T-helper 2 cell treated with Interferon-gamma antibody and Interleukin-4, amounts not matched to agents 100 ng/mL and 5 ng/mL, for 36 hours (primary cell): ENCODE measurements around the gene DHX8. TPM values are rescaled to one million over a fixed set of nuclear protein-coding genes. Genes with fewer than 3 reads are reported as not detected.
"Not testable (repeated sequence)": the region's sequence is repeated elsewhere in the genome, so short reads cannot be mapped to it uniquely, and the experiment has no call there.

Source experiments
- intact Hi-C: fragments of 100-400 bp; cut with micrococcal nuclease; formaldehyde crosslinking; loops from one replicate; pipeline ENCODE4 v1.15.1; 2023
- total RNA-seq: library from RNA; stranded (reverse); gene quantifications from 2 replicates; pipeline ENCODE4 v1.2.3, GENCODE V29; 2022

The DHX8 gene
- total RNA-seq, 1 donor from 2014 or later, result 65.7 TPM

- intact Hi-C loops, result no loop called here
Measured at GRCh38 chr17:43461185-43461584, 22.6 kb upstream of the DHX8 start.

GRCh38 chr17:43462569-43462968 is 21.2 kb upstream of the DHX8 start:
- intact Hi-C loops, result not testable (repeated sequence)

DNA sequence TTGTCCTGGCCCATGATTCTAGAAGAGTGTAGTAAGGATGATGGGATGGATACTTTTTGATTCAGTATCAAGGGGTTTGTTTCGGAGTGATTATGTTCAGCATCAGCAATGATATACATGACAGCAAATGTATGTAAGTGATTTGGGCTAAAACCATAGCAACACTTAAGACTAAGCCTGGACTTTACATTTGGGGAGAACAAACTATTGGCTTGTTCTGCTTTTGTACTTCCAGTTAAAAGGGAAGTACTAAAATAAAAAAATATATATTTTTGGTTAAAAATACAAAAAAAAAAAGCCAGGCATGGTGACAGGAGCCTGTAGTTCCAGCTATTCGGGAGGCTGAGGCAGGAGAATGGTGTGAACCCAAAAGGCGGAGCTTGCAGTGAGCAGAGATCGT is 20.5 kb upstream of the DHX8 start:
- intact Hi-C loops, result no loop called here

- intact Hi-C loops, result no loop called here
Measured at GRCh38 chr17:43464046-43464445, 19.7 kb upstream of the DHX8 start.

DNA sequence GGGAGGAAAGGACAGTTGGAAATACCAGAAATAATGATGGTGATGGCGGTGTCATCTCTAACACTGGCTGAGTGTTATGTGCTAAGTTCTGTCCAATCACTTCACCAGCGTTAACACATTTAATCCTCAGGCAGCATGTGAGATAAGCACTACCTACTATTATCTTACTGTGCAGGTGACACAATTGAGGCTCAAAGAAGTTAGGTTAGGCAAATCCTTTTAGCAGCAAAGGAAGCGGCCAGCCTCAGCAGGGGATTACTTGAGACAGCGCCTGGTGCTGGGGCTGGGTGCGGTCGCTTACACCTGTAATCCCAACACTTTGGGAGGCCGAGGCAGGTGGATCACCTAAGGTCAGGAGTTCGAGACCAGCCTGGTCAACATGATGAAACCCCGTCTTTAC is 18.7 kb upstream of the DHX8 start:
- intact Hi-C loops, result no loop called here

DNA sequence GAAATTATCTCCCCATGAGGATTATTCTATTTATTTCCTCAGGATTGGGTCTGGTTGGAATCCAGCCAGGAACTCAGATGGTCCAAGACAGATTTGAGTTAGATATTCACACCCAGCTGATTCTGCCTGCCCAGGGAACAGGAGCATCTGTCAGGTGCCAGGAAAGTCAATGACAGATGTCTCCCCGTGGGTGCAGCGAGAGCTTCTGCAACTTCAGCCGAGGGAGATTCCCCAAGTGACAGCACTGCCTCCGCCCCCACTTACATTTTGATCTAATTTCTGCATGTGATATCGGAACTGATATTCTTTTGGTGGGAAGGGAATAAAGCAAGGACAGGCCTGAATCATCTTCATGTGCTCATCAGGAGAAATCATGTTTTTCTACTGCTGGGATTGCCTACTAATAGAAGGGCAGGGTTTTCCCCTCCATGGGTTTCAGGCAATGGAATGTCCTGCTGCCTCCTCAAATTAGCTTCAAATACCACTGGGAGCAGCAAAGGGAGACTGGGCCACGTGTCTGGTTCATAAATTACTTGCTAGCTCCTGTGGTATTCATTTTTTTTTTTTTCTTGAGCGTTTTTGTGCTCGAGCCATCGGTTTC is 15.7 kb upstream of the DHX8 start:
- intact Hi-C loops, result no loop called here

DNA sequence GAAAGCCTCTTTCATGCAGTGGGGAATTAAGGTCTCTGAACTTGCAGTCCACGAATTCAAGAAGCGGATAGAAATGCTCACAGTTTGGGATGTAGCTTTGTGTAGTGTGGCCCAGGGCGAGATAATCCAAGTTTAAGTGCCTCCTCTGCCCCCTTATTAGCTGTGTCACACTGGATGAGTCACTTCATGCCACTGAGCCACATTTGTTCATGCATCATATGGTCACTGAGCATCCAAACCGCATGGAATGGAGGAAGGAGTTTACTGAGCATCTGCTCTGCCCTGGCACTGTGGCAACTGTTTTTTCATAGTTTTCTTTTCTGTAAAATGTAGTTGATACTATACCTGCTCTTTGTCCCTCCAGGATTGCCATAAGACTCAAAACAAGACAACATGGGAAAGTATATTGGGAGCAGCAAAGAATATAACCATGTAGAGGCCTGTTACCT is 15.1 kb upstream of the DHX8 start:
- intact Hi-C loops, result no loop called here

DNA sequence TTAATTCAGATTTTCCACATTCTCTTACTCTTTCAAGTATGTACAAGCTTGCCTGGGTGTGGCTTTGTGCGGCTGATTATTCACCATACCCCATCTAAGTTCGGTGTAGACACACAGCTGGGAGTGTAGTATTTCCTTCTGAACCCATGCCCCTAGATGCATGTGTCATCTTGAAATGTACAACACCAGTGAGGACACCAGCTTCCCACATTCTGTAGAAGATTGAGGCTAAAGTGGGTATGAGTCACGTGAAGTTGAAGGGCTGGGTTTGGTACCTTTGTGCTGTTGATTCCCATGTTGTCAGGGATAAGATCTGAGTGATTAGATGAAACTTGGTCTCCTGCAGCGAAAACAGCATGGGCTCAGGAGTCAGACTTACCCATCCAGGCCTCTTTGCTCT is 14.6 kb upstream of the DHX8 start:
- intact Hi-C loops, result no loop called here

DNA sequence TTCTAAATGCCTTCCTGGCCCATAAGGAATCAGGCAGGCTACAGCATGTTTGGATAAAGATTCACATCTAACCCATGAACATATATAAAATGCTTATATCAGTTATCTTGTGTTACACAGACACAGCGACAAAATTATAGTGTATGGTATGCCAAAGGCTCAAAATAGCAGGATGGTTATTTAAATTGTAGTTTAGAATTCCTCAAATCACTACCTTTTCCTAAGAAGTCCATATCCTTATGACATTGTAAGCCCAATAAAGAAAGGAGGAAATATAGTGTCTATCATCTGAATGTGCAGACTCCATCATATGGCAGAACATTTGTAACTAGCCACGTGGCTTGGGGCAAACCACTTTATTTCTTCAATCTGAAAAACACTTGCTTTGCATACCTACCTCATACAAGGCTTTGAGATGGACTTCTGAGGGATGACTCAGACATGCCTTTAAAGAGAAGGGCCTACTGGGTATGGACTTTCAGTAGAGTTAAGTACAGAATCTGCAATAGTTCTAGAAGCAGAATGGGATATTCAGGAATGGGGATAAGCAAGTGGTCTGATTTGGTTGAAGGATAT is 12.1 kb upstream of the DHX8 start:
- intact Hi-C loops, result no loop called here

DNA sequence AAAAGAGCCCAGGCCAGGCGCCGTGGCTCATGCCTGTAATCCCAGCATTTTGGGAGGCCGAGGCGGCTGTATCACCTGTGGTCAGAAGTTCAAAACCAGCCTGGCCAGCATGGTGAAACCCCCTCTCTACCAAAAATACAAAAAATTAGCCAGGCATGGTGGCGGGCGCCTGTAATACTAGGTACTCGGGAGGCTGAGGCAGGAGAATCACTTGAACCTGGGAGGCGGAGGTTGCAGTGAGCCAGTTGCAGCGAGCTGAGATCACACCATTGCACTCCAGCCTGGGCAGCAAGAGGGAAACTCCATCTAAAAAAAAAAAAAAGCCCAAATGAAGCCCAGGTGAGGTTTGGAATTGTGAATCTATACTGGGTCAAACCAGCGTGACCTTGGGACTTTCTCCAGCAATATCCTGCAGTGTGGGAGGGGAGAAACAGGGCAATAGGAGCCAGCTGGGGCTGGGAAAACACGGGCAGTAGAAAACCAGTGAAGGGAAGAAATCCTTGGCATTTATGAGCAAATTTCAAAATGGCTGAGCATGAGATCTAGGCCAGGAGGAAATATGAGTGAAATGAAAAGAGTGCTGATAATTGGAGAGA is 8.2 kb upstream of the DHX8 start:
- intact Hi-C loops, result no loop called here

DNA sequence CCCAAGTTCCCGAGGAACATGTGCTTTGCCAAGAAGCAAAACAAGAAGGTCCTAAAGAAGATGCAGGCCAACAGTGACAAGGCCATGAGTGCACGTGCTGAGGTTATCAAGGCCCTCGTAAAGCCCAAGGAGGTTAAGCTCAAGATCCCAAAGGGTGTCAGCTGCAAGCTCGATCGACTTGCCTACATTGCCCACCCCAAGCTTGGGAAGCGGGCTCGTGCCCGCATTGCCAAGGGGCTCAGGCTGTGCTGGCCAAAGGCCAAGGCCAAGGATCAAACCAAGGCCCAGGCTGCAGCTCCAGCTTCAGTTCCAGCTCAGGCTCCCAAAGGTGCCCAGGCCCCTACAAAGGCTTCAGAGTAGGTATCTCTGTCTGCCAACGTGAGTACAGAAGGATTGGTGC is 7.5 kb upstream of the DHX8 start:
- intact Hi-C loops, result not testable (repeated sequence)

DNA sequence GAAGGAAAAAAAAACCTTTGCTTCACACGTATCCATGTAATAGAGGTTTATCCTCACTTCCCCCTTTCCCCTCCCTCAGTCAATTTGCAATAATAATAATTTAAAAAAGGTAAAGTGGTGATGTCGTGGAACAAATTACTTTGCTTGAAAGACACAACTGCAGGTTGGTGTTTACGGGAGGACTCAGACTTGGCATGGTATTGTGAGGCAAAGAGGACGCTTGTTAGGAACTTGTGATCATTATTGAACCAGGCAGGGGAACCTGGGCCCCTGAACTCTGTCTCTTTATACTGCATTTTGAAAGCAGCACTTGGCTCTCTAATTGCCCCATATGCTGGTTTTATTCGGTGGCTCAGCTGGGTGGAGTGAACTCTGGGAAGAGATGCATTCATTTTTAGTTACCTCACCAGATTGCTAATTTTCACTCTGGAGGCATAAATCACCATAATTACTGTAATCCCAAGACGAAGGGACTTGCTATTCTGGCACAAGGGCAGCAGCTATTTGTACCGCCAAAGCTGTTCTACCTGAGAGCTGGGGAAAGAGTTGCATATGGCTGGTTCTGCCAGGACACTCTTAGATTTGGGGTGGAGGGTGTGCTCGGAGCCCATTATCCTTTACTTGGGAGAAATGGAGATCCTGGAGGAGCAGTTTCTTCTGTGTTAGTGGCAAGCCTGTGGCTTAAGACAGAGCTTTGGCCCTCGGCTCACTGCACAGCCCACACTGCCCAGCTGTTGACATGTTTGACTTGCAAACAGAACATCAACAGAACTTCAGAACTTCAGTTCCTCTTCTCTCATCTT is 5.7 kb upstream of the DHX8 start:
- intact Hi-C loops, result no loop called here

DNA sequence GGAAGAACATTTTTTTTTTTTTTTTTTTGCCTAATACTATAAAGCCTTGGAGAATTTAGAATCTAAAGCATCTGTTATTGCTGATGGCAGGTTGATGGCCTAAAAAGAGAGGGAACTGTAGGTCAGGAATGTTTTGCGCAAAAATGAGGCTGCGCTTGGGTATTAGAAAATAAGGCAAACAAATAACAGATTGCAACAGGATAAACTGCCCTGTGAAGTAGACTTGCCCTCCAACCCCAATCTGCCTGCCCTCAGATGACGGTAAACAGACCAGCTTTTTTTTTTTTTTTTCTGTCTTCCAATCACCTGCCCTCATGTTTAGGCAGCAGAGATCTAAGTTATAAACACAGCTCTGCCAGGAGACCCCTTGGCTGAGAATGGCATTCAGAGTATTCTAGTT is 3.8 kb upstream of the DHX8 start:
- intact Hi-C loops, result loop anchor here (10.0 kb wide), 2 partner anchors 265 to 485 kb away; partner anchors contain the start of genes RPL27 and TMEM106A

DNA sequence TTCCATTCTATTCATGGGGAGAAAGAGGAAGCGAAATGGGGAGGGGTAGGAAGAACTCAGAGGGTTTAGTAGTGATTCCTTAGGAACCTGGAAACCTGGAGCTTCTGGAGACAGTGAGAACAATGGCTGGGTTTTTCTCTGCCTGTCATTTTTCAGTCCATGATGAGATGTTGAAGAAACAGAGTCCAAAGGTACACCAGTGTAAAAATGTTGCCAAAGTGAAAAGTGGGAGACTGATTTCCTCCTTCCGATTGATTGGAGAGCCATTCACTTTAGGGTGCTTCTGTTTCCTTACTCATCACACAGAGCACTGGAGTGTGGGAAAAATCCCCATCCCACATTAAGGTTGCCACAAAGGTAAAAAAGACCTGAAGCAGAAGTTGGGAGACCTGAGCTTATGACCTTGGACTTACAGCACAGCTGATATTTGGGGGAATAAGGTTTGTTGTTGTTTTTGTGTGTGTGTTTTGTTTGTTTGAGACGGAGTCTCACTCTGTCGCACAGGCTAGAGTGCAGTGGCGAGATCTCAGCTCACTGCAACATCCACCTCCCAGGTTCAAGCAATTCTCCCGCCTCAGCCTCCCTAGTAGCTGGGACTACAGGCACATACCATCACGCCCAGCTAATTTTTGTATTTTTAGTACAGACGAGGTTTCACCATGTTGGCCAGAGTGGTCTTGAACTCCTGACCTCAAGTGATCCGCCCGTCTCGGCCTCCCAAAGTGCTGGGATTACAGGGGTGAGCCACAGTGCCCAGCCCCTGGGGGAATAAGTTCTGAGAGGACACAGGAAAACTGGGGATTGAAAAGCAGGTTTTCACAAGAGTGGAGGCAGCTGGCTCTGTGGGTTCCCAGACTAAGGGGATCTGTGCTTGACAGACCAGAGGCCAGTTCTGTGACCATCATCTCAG is 1.4 kb upstream of the DHX8 start:
- intact Hi-C loops, result loop anchor here (2.0 to 10.0 kb wide), 3 partner anchors 268 to 488 kb away; partner anchors contain the start of genes BRCA1, RPL27 and TMEM106A

DNA sequence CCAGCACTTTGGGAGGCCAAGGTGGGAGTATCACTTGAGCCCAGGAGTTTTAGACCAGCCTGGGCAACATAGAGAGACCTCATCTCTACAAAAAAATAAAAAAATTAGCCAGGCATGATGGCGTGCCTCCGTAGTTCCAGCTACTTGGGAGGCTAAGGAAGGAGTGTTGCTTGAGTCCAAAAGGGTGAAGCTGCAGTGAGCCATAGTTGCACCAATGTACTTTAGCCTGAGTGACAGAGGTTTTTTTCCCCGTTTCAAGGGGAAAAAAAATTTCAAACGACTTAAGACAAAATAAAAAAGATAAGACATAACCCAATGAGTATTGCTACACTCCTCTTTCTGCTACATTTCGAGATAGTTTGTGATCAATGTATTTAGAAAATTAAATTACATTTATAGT is 6.8 kb downstream of the DHX8 start:
- intact Hi-C loops, result no loop called here

- intact Hi-C loops, result not testable (repeated sequence)
Measured at GRCh38 chr17:43509440-43509839, 25.7 kb downstream of the DHX8 start.

- intact Hi-C loops, result not testable (repeated sequence)
Measured at GRCh38 chr17:43511199-43511598, 27.4 kb downstream of the DHX8 start.

- intact Hi-C loops, result no loop called here
Measured at GRCh38 chr17:43515656-43516055, 31.9 kb downstream of the DHX8 start.

- intact Hi-C loops, result no loop called here
Measured at GRCh38 chr17:43517161-43517560, 33.4 kb downstream of the DHX8 start.

DNA sequence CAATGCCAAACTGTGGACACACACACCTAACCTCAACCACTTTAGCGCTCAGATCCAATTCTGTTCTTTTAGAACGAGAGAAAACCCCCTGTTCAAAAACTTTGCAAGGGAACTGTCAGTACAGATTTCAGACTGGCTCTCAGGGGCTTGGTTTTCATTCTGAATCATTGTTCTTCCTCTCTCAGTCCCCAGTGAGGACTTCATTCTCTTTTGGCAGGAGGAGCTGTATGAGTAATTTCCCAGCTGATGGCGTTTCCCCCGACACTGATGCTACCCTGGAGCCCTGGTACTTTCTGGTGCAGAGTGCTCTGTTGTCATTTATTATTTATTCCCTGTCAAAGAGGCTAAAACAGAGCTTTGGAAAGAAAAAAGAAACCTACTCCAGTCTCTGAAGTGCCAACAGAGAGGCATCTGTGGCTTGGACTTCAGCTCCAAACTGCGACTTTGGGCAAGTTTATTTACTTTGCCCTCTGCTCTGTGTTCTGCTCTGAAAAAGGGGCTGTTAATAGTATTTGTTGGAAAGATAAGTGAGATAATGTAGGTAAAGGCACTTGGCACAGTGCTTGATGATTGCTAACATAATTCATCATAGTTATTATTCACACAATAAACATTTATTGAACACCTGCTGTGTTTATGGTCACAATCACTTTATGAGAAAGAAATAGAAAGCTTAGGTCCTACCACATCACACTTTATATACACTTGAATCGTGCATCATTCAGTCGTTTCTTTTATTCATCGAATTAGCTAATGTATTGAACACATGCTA is 34.0 kb downstream of the DHX8 start:
- intact Hi-C loops, result no loop called here
